K562 (cell line): Measurements from ENCODE around the gene ACOT2. TPM values are rescaled to one million over a fixed set of nuclear protein-coding genes. Genes with fewer than 3 reads are reported as not detected.

Experiments used
- ATAC-seq: fragments of 200-7000 bp; cut with Tn5 transposase; 3 replicates; pipeline ENCODE4 v1.9.1; 2020; ENCODE audit warnings: moderate library complexity
- BruUV-seq: library from RNA; stranded (reverse); fragments of 400-500 nt; replicated peaks from 2 replicates; lab custom pipeline; 2021; lab: Mats Ljungman, UMichigan
- CTCF ChIA-PET: fragments of 300-600 bp; formaldehyde crosslinking; extraction: SDS; loops from one replicate; lab custom pipeline; 2021; ENCODE audit warnings: low intra/inter-chr PET ratio; lab: Yijun Ruan, JAX
- POLR2A ChIA-PET: fragments of 300-600, 350-650 bp; sonication (Branson Sonifier 250); formaldehyde crosslinking; extraction: SDS; loops from one replicate; lab custom pipeline; 2021; ENCODE audit warnings: antibody characterized with exemption, inconsistent platforms; lab: Yijun Ruan, JAX
- DNase-seq, 4 experiments: peaks; one replicate each; pipeline versions ENCODE4 v3.0.0 to v3.0.0-alpha.2; 2011 to 2018; ENCODE audit warnings: low spot score in 3 of 4, mixed read lengths in 3 of 4; ENCODE audit errors: extremely low read depth in 1 of 4
- FAIRE-seq: peaks from 2 replicates; lab custom pipeline; 2011; peaks lifted over from hg19 to GRCh38; lab: Jason Lieb, UNC
- H2AFZ ChIP-seq: 2 replicates; pipeline ENCODE4 v1.6.0; 2011; ENCODE audit warnings: low read depth, low read length, control low read depth, inconsistent platforms
- H3K27ac ChIP-seq: fragments of 200-600 bp; 3 replicates; pipeline ENCODE4 v1.8.0; 2011; ENCODE audit warnings: low read depth, mild to moderate bottlenecking, control low read depth, inconsistent platforms, low read length, moderate library complexity, mixed read lengths; ENCODE audit errors: extremely low read depth
- H3K27me3 ChIP-seq, 2 experiments: fragments of 300-600 bp in 1 of 2; 2 replicates in 1 of 2; 3 replicates in 1 of 2; pipeline versions ENCODE4 v1.6.0 to v1.8.0; 2011; ENCODE audit warnings: inconsistent platforms in 2 of 2, low read length in 2 of 2, mild to moderate bottlenecking in 1 of 2, mixed read lengths in 1 of 2, moderate library complexity in 1 of 2; ENCODE audit not compliant: control insufficient read depth in 2 of 2, insufficient read depth in 2 of 2
- H3K36me3 ChIP-seq: fragments of 300-600 bp; 3 replicates; pipeline ENCODE4 v1.8.0; 2011; ENCODE audit warnings: mild to moderate bottlenecking, low read length, inconsistent platforms; ENCODE audit not compliant: control insufficient read depth, insufficient read depth
- H3K4me1 ChIP-seq, 2 experiments: fragments of 200-600 bp in 1 of 2; replicated peaks in 1 of 2; 2 replicates in 1 of 2; 3 replicates in 1 of 2; pipeline versions ENCODE4 v1.5.1 to v1.8.0; 2011; ENCODE audit warnings: inconsistent platforms in 2 of 2, low read length in 2 of 2, mild to moderate bottlenecking in 1 of 2, mixed read lengths in 1 of 2, moderate library complexity in 1 of 2; ENCODE audit not compliant: control insufficient read depth in 2 of 2, insufficient read depth in 2 of 2
- H3K4me2 ChIP-seq: 2 replicates; pipeline ENCODE4 v1.6.1; 2011; ENCODE audit warnings: low read length, control low read depth, inconsistent platforms, mixed read lengths; ENCODE audit not compliant: insufficient read depth
- H3K4me3 ChIP-seq: fragments of 200-600 bp; sonication (generic), shearing (Covaris generic); 2 replicates; pipeline ENCODE4 v1.5.1; 2016; ENCODE audit warnings: control low read depth, inconsistent platforms
- H3K79me2 ChIP-seq: fragments of 200-600 bp; 3 replicates; pipeline ENCODE4 v1.8.0; 2011; ENCODE audit warnings: low read length, inconsistent platforms; ENCODE audit not compliant: control insufficient read depth, insufficient read depth
- H3K9ac ChIP-seq, 2 experiments: 2 replicates each; pipeline versions ENCODE4 v1.6.0 to v1.6.1; 2011; ENCODE audit warnings: low read depth in 2 of 2, low read length in 2 of 2, control low read depth in 1 of 2, inconsistent platforms in 1 of 2, mild to moderate bottlenecking in 1 of 2, mixed read lengths in 1 of 2; ENCODE audit not compliant: insufficient read depth in 1 of 2
- H3K9me1 ChIP-seq: one replicate; pipeline ENCODE4 v1.6.0; 2011; ENCODE audit warnings: inconsistent platforms, mild to moderate bottlenecking, low read length, moderate library complexity; ENCODE audit not compliant: control insufficient read depth, insufficient read depth
- H3K9me3 ChIP-seq: replicated peaks from 2 replicates; pipeline ENCODE4 v1.5.1; 2011; ENCODE audit warnings: low read depth, low read length, inconsistent platforms; ENCODE audit not compliant: control insufficient read depth, insufficient read depth
- H4K20me1 ChIP-seq: replicated peaks from 2 replicates; pipeline ENCODE4 v1.6.1; 2011; ENCODE audit warnings: low read length, inconsistent platforms, mixed read lengths; ENCODE audit not compliant: control insufficient read depth, insufficient read depth
- BRD4 ChIP-seq: fragments of 200-600 bp; sonication (generic); IDR thresholded peaks from 2 replicates; pipeline ENCODE4 v1.6.1; 2017; ENCODE audit warnings: inconsistent platforms
- MYC ChIP-seq, 2 experiments: fragments of 250-450 bp in 1 of 2; sonication (Bioruptor Pico) in 1 of 2; IDR thresholded peaks; 2 replicates each; pipeline versions ENCODE4 v1.5.1 to v1.6.1; 2012 to 2021; ENCODE audit warnings: low read depth in 2 of 2, borderline replicate concordance in 1 of 2, improper control_type of control experiment in 1 of 2, low read length in 1 of 2, mild to moderate bottlenecking in 1 of 2, moderate library complexity in 1 of 2
- PML ChIP-seq: IDR thresholded peaks from 2 replicates; pipeline ENCODE4 v1.6.1; 2012; ENCODE audit warnings: low read length, inconsistent platforms
- RBM17 ChIP-seq: fragments of 200-400 bp; formaldehyde crosslinking; IDR thresholded peaks from 2 replicates; pipeline ENCODE4 v1.6.1; 2017; ENCODE audit warnings: low read depth, mild to moderate bottlenecking, low read length, borderline replicate concordance
- RUNX1 ChIP-seq: sonication (generic); IDR thresholded peaks from 2 replicates; pipeline ENCODE4 v1.6.1; 2016; ENCODE audit warnings: antibody characterized with exemption, low read depth
- SMAD1 ChIP-seq: fragments of 150-350 bp; IDR thresholded peaks from 2 replicates; pipeline ENCODE4 v1.6.1; 2014; ENCODE audit warnings: low read length, low read depth; ENCODE audit not compliant: partially characterized antibody
- SMARCC2 ChIP-seq: fragments of 450-650 bp; IDR thresholded peaks from 2 replicates; pipeline ENCODE4 v1.6.1; 2017; ENCODE audit warnings: antibody characterized with exemption, moderate library complexity, mild to moderate bottlenecking, low read depth
- SUPT5H ChIP-seq: fragments of 450-650 bp; IDR thresholded peaks from 2 replicates; pipeline ENCODE4 v1.6.1; 2016
- YY1 ChIP-seq, 3 experiments: IDR thresholded peaks; 2 replicates each; pipeline ENCODE4 v1.6.1; 2011; ENCODE audit warnings: low read length in 2 of 3, mild to moderate bottlenecking in 2 of 3, moderate library complexity in 2 of 3, borderline replicate concordance in 1 of 3, control low read depth in 1 of 3, low read depth in 1 of 3; ENCODE audit not compliant: insufficient read depth in 3 of 3, insufficient replicate concordance in 2 of 3, control insufficient read depth in 1 of 3, insufficient read length in 1 of 3; ENCODE audit errors: extremely low read depth in 1 of 3
- ZC3H11A ChIP-seq: IDR thresholded peaks from 2 replicates; pipeline ENCODE4 v1.6.1; 2012; ENCODE audit warnings: low read depth, low read length, improper control_type of control experiment
- ZNF143 ChIP-seq: sonication (generic); formaldehyde crosslinking; IDR thresholded peaks from 2 replicates; pipeline ENCODE4 v1.9.0; 2022; ENCODE audit warnings: mild to moderate bottlenecking, missing genetic modification reagents
- ZNF316 ChIP-seq: fragments of 450-650 bp; IDR thresholded peaks from 2 replicates; pipeline ENCODE4 v1.6.1; 2016
- WGBS: fragments of 100-300 bp; shearing (Covaris generic); methylation state at CpG from one replicate; pipeline ENCODE4 v1.1.6; 2016; ENCODE audit warnings: low coverage, mixed read lengths; ENCODE audit not compliant: insufficient coverage; ENCODE audit errors: missing lambda C conversion rate; 5-methylcytosine and 5-hydroxymethylcytosine counted together
- in situ Hi-C: fragments of 300-500 bp; cut with MboI; formaldehyde crosslinking; loops from 4 replicates; pipeline ENCODE4 v1.15.0; 2018; ENCODE audit warnings: inconsistent platforms, mixed read lengths
- intact Hi-C: fragments of 100-400 bp; cut with micrococcal nuclease; formaldehyde crosslinking; loops from 2 replicates; pipeline ENCODE4 v1.14.2; 2022
- polyA plus RNA-seq, 8 experiments: library from polyadenylated mRNA; depleted of rRNA in 4 of 8; stranded (reverse) in 5 of 8; unstranded in 3 of 8; fragments of >200 nt; fragmentation: Nextera tagmentation in 2 of 8; fragmentation: Illumina TruSeq in 1 of 8; extraction: Ambion mirVana in 2 of 8; extraction: Trizol in 1 of 8; gene quantifications; 2 replicates each; pipeline versions ENCODE4 v1.2.1 to v1.2.3, GENCODE V29; 2011 to 2014; ENCODE audit warnings: inconsistent platforms in 1 of 8, missing spikeins in 1 of 8
- total RNA-seq, 7 experiments: library from RNA; depleted of rRNA in 6 of 7; stranded (reverse); fragments of >200 nt in 6 of 7; fragmentation: Illumina TruSeq in 2 of 7; extraction: Trizol in 2 of 7; gene quantifications; 2 replicates each; pipeline versions ENCODE4 v1.2.1 to v1.2.3, GENCODE V29; 2011 to 2021; ENCODE audit warnings: low replicate concordance in 1 of 7
- TF ChIP-seq, protein P1 (sequence below): sonication (generic); formaldehyde crosslinking; IDR thresholded peaks from 2 replicates; pipeline ENCODE4 v1.8.0; 2022; ENCODE audit warnings: mild to moderate bottlenecking, missing genetic modification reagents
- TF ChIP-seq, protein P2 (sequence below): sonication (generic); formaldehyde crosslinking; IDR thresholded peaks from 2 replicates; pipeline ENCODE4 v1.8.0; 2022; ENCODE audit warnings: missing genetic modification reagents, mild to moderate bottlenecking, borderline replicate concordance
- TF ChIP-seq, protein P3 (sequence below): fragments of 450-650 bp; formaldehyde crosslinking; IDR thresholded peaks from 2 replicates; pipeline ENCODE4 v1.4.0; 2020; ENCODE audit warnings: mild to moderate bottlenecking, moderate library complexity

The ACOT2 gene
- total and polyA plus RNA-seq, 9 of the 15 experiments (the other 6 are each of a cell fraction or from before 2014, with no cell fraction given): 0.04 to 0.15 (median 0.04) TPM; not detected in 6

GRCh38 chr14:73553845-73554244, 15.2 kb upstream of the ACOT2 start:
- Histone ChIP-seq H3K4me2 (no peak overlapping the region), H4K20me1 (no peaks in the 10 kb centered on the region), H3K9me3 (no peaks in the 10 kb centered on the region), H3K79me2 (no peaks in the 10 kb centered on the region), H3K4me1 (no peaks in the 10 kb centered on the region), H2AFZ (no peak overlapping the region), H3K9ac (no peak overlapping the region), H3K4me3 (no peak overlapping the region), H3K9me1 (no peaks in the 10 kb centered on the region), H3K36me3 (no peaks in the 10 kb centered on the region), H3K27me3 (no peaks in the 10 kb centered on the region), H3K27ac (no peak overlapping the region)
- in situ Hi-C loops (no loop called here), intact Hi-C loops (no loop called here)
- DNase-seq (no peak), FAIRE-seq (no peak), ATAC-seq (no peak)
- POLR2A ChIA-PET: no interaction called here
- TF ChIP-seq, protein P1, sequence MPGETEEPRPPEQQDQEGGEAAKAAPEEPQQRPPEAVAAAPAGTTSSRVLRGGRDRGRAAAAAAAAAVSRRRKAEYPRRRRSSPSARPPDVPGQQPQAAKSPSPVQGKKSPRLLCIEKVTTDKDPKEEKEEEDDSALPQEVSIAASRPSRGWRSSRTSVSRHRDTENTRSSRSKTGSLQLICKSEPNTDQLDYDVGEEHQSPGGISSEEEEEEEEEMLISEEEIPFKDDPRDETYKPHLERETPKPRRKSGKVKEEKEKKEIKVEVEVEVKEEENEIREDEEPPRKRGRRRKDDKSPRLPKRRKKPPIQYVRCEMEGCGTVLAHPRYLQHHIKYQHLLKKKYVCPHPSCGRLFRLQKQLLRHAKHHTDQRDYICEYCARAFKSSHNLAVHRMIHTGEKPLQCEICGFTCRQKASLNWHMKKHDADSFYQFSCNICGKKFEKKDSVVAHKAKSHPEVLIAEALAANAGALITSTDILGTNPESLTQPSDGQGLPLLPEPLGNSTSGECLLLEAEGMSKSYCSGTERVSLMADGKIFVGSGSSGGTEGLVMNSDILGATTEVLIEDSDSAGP (CRISPR knock-in tag): no peak
- TF ChIP-seq SUPT5H (no peak), RBM17 (no peak), BRD4 (no peak), YY1 (IDR thresholded peaks at IDR 0.05; ENCODE audit: borderline replicate concordance in 1 of 3, control insufficient read depth in 1 of 3, extremely low read depth in 1 of 3, insufficient read depth in 3 of 3, insufficient read length in 1 of 3, insufficient replicate concordance in 2 of 3, low read depth in 1 of 3, low read length in 2 of 3) (no peak), SMAD1 (no peak), ZC3H11A (no peak), RUNX1 (no peak), ZNF316 (no peak), SMARCC2 (no peak), PML (no peak), ZNF143 (CRISPR knock-in tag) (no peak), MYC (IDR thresholded peaks at IDR 0.05; ENCODE audit: low read depth, low read length) (no peak), MYC (CRISPR knock-in tag; IDR thresholded peaks at IDR 0.05; ENCODE audit: borderline replicate concordance, low read depth) (no peak)
- TF ChIP-seq, protein P2, sequence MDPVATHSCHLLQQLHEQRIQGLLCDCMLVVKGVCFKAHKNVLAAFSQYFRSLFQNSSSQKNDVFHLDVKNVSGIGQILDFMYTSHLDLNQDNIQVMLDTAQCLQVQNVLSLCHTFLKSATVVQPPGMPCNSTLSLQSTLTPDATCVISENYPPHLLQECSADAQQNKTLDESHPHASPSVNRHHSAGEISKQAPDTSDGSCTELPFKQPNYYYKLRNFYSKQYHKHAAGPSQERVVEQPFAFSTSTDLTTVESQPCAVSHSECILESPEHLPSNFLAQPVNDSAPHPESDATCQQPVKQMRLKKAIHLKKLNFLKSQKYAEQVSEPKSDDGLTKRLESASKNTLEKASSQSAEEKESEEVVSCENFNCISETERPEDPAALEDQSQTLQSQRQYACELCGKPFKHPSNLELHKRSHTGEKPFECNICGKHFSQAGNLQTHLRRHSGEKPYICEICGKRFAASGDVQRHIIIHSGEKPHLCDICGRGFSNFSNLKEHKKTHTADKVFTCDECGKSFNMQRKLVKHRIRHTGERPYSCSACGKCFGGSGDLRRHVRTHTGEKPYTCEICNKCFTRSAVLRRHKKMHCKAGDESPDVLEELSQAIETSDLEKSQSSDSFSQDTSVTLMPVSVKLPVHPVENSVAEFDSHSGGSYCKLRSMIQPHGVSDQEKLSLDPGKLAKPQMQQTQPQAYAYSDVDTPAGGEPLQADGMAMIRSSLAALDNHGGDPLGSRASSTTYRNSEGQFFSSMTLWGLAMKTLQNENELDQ: no peak
- TF ChIP-seq, protein P3, sequence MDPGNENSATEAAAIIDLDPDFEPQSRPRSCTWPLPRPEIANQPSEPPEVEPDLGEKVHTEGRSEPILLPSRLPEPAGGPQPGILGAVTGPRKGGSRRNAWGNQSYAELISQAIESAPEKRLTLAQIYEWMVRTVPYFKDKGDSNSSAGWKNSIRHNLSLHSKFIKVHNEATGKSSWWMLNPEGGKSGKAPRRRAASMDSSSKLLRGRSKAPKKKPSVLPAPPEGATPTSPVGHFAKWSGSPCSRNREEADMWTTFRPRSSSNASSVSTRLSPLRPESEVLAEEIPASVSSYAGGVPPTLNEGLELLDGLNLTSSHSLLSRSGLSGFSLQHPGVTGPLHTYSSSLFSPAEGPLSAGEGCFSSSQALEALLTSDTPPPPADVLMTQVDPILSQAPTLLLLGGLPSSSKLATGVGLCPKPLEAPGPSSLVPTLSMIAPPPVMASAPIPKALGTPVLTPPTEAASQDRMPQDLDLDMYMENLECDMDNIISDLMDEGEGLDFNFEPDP (CRISPR knock-in tag): no peak
- no CpG with 5 or more reads among the region's 4 CpGs for WGBS
- CTCF ChIA-PET: no interaction called here
- BruUV-seq: no TSS peak
